ENCODE data around the gene GALNS. TPM values are rescaled to one million over a fixed set of nuclear protein-coding genes. Genes with fewer than 3 reads are reported as not detected.

GALNS gene
- total and polyA plus RNA-seq, 2 of the 4 experiments (the other 2 are of a cell fraction) = 7.2 to 32.5 TPM

GRCh38 chr16:88841521-88842307, 15.0 kb downstream of the GALNS start:
- WGBS, 2 experiments (ENCODE audit: extremely low coverage in 2 of 2, insufficient read length in 1 of 2) = 93% methylated on average over 22 of the region's 40 CpGs; no CpG with 5 or more reads in 1 of the 2 experiments
- BruUV-seq (replicated peaks) = no TSS peak
- intact Hi-C loops (cut with micrococcal nuclease) = no loop called here

More at GRCh38 chr16:88841521-88842307, 15.0 kb downstream of the GALNS start:
- Histone ChIP-seq H2AK5ac (ENCODE audit: low read depth, low read length) (no peak overlapping the region), H2BK120ac (ENCODE audit: low read depth, low read length) (no peak overlapping the region), H3K4ac (ENCODE audit: low read depth, low read length) (no peak overlapping the region), H2BK15ac (ENCODE audit: low read depth, low read length) (no peak overlapping the region), H4K5ac (ENCODE audit: low read depth, low read length) (no peak overlapping the region), H3K9me1 (ENCODE audit: insufficient read depth, low read length) (no peaks in the 10 kb centered on the region), H2BK20ac (ENCODE audit: low read depth, low read length) (no peak overlapping the region), H3K4me3 (ENCODE audit: insufficient read depth, low read depth, low read length) (no peak overlapping the region), H3K36me3 (ENCODE audit: control insufficient read depth, insufficient read depth, low read length) (peaks cover 31% of the 10 kb centered on the region), H3K56ac (ENCODE audit: extremely low read depth, insufficient read depth, low read length) (no peak overlapping the region), H3K23ac (ENCODE audit: low read depth, low read length) (no peak overlapping the region), H2BK5ac (ENCODE audit: low read depth, low read length, poor library complexity, severe bottlenecking) (no peak overlapping the region), H2AFZ (replicated peaks; ENCODE audit: low read length, poor library complexity) (peak overlapping the region; percentile 32), H3K79me1 (ENCODE audit: low read depth in 1 of 2, low read length in 2 of 2) (peaks cover 4 to 10% of the 10 kb centered on the region in 2 experiments; a peak in 2 of 4 replicates), H3K27me3 (ENCODE audit: control insufficient read depth, insufficient read depth, low read length) (no peaks in the 10 kb centered on the region), H3K4me1 (ENCODE audit: control insufficient read depth, insufficient read depth, low read length) (peaks cover 3% of the 10 kb centered on the region; the same call in 1 of the 2 replicates), H4K91ac (ENCODE audit: insufficient read depth, low read depth, low read length) (no peak overlapping the region), H4K8ac (ENCODE audit: low read depth in 2 of 2, low read length in 2 of 2) (no peak overlapping the region), H3K14ac (replicated peaks; ENCODE audit: low read depth, low read length) (no peak overlapping the region), H3K18ac (ENCODE audit: low read depth, low read length) (no peak overlapping the region), H4K20me1 (ENCODE audit: insufficient read depth, low read length) (peaks cover 8% of the 10 kb centered on the region; the same call in 1 of the 2 replicates), H3K4me2 (ENCODE audit: low read depth, low read length) (no peak overlapping the region), H3K9ac (ENCODE audit: low read depth, low read length) (no peak overlapping the region), H2AK9ac (replicated peaks; ENCODE audit: low read depth, low read length, poor library complexity) (no peak overlapping the region), H3K9me3 (ENCODE audit: control insufficient read depth, insufficient read depth, low read length) (no peaks in the 10 kb centered on the region), H3K27ac (ENCODE audit: insufficient read depth, low read length) (no peak overlapping the region)
- ChIA-PET CTCF (no interaction called here), POLR2A (ENCODE audit: unreplicated experiment) (no interaction called here)
- dilution Hi-C loops (cut with HindIII; ENCODE audit: low sequenced_read_pairs, unreplicated experiment) = no loop called here
- TF ChIP-seq RFX5 (IDR thresholded peaks at IDR 0.05; ENCODE audit: low read depth, low read length) (no peak), MAFK (IDR thresholded peaks at IDR 0.05; ENCODE audit: low read depth, low read length) (no peak), MXI1 (IDR thresholded peaks at IDR 0.05; ENCODE audit: borderline replicate concordance, low read depth, low read length) (no peak), BHLHE40 (IDR thresholded peaks at IDR 0.05; ENCODE audit: low read depth, low read length) (no peak), USF2 (IDR thresholded peaks at IDR 0.05; ENCODE audit: low read depth, low read length) (no peak), CHD1 (IDR thresholded peaks at IDR 0.05; ENCODE audit: low read depth, low read length) (no peak), RCOR1 (IDR thresholded peaks at IDR 0.05; ENCODE audit: insufficient replicate concordance, low read length) (no peak), MAZ (IDR thresholded peaks at IDR 0.05; ENCODE audit: borderline replicate concordance, low read depth, low read length) (no peak), SMC3 (IDR thresholded peaks at IDR 0.05; ENCODE audit: low read depth, low read length) (no peak), NFE2L2 (IDR thresholded peaks at IDR 0.05; ENCODE audit: low read depth, low read length) (no peak), CEBPB (IDR thresholded peaks at IDR 0.05; ENCODE audit: low read depth, low read length) (no peak), FOS (IDR thresholded peaks at IDR 0.05; ENCODE audit: low read depth, low read length) (no peak)
- TF ChIP-seq, protein P1, sequence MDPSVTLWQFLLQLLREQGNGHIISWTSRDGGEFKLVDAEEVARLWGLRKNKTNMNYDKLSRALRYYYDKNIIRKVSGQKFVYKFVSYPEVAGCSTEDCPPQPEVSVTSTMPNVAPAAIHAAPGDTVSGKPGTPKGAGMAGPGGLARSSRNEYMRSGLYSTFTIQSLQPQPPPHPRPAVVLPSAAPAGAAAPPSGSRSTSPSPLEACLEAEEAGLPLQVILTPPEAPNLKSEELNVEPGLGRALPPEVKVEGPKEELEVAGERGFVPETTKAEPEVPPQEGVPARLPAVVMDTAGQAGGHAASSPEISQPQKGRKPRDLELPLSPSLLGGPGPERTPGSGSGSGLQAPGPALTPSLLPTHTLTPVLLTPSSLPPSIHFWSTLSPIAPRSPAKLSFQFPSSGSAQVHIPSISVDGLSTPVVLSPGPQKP (IDR thresholded peaks at IDR 0.05; ENCODE audit: borderline replicate concordance, low read depth, low read length) = no peak
- DNase-seq (no peak), ATAC-seq (ENCODE audit: low read depth) (no peak)
- in situ Hi-C loops (cut with MboI; ENCODE audit: low sequenced_read_pairs) = no loop called here

Data from IMR-90 (cell line).